SK-N-SH (cell line): ENCODE results near the gene ARMC9. TPM values are rescaled to one million over a fixed set of nuclear protein-coding genes. Genes with fewer than 3 reads are reported as not detected.

Experiments
- CTCF ChIA-PET: fragments of 300-600, 350-600 bp; formaldehyde crosslinking; extraction: SDS; loops from one replicate; lab custom pipeline; 2021; lab: Yijun Ruan, JAX
- POLR2A ChIA-PET: fragments of 350-600 bp; sonication (Branson Sonifier 250); formaldehyde crosslinking; extraction: SDS; loops from one replicate; lab custom pipeline; 2020; ENCODE audit warnings: antibody characterized with exemption, inconsistent platforms; lab: Yijun Ruan, JAX
- DNase-seq: peaks from one replicate; pipeline ENCODE4 v3.0.0; 2012
- H2AFZ ChIP-seq: fragments of 200-600 bp; sonication (generic); 2 replicates; pipeline ENCODE4 v1.8.1; 2016; ENCODE audit warnings: antibody characterized with exemption, mild to moderate bottlenecking, low read depth
- H3F3A ChIP-seq: fragments of 200-600 bp; sonication (generic); replicated peaks from 2 replicates; pipeline ENCODE3; 2016; ENCODE audit warnings: antibody characterized with exemption, mild to moderate bottlenecking; ENCODE audit not compliant: insufficient read depth
- H3K27ac ChIP-seq, 2 experiments: fragments of 200-500 bp in 1 of 2; fragments of 200-600 bp in 1 of 2; sonication (Bioruptor generic) in 1 of 2; sonication (generic), shearing (Covaris generic) in 1 of 2; 2 replicates each; pipeline versions ENCODE4 v1.5.1 to v1.6.1; 2014 to 2016; ENCODE audit warnings: low read depth in 2 of 2, inconsistent platforms in 1 of 2, low read length in 1 of 2, mild to moderate bottlenecking in 1 of 2, mixed read lengths in 1 of 2
- H3K27me3 ChIP-seq: fragments of 200-600 bp; sonication (generic), shearing (Covaris generic); 2 replicates; pipeline ENCODE4 v1.6.1; 2016; ENCODE audit warnings: mixed run types; ENCODE audit not compliant: insufficient read depth
- H3K36me3 ChIP-seq, 2 experiments: fragments of 200-500 bp in 1 of 2; fragments of 200-600 bp in 1 of 2; sonication (Bioruptor generic) in 1 of 2; sonication (generic) in 1 of 2; replicated peaks in 1 of 2; 2 replicates each; pipeline versions ENCODE3 to v1.5.1; 2014 to 2016; ENCODE audit warnings: low read length in 1 of 2, mild to moderate bottlenecking in 1 of 2; ENCODE audit not compliant: insufficient read depth in 2 of 2, control insufficient read depth in 1 of 2
- H3K4me1 ChIP-seq, 2 experiments: fragments of 200-500 bp in 1 of 2; fragments of 200-600 bp in 1 of 2; sonication (Bioruptor generic) in 1 of 2; sonication (generic), shearing (Covaris generic) in 1 of 2; 2 replicates each; pipeline versions ENCODE4 v1.5.1 to v1.6.1; 2014 to 2016; ENCODE audit warnings: low read depth in 1 of 2, low read length in 1 of 2, mixed run types in 1 of 2; ENCODE audit not compliant: insufficient read depth in 2 of 2, control insufficient read depth in 1 of 2
- H3K4me2 ChIP-seq: fragments of 200-600 bp; sonication (generic), shearing (Covaris generic); 2 replicates; pipeline ENCODE4 v1.6.1; 2017; ENCODE audit warnings: mixed run types
- H3K4me3 ChIP-seq, 2 experiments: fragments of 200-500 bp in 1 of 2; fragments of 200-600 bp in 1 of 2; sonication (Bioruptor generic) in 1 of 2; sonication (generic), shearing (Covaris generic) in 1 of 2; 2 replicates each; pipeline versions ENCODE4 v1.5.1 to v1.8.1; 2014 to 2016; ENCODE audit warnings: low read depth in 2 of 2, inconsistent platforms in 1 of 2, low read length in 1 of 2, mild to moderate bottlenecking in 1 of 2, mixed read lengths in 1 of 2, moderate library complexity in 1 of 2
- H3K79me2 ChIP-seq: fragments of 200-600 bp; sonication (generic); 2 replicates; pipeline ENCODE4 v1.8.1; 2017; ENCODE audit warnings: mild to moderate bottlenecking; ENCODE audit not compliant: insufficient read depth
- H3K9ac ChIP-seq: fragments of 200-600 bp; sonication (generic); 2 replicates; pipeline ENCODE4 v1.6.1; 2017; ENCODE audit warnings: mixed run types
- H3K9me2 ChIP-seq: fragments of 200-600 bp; sonication (generic); 2 replicates; pipeline ENCODE4 v1.6.1; 2017; ENCODE audit warnings: mixed run types
- H3K9me3 ChIP-seq: fragments of 200-600 bp; sonication (generic); 2 replicates; pipeline ENCODE4 v1.6.1; 2017; ENCODE audit warnings: mixed run types, mild to moderate bottlenecking, moderate library complexity
- H4K20me1 ChIP-seq: fragments of 200-600 bp; sonication (generic); 2 replicates; pipeline ENCODE4 v1.6.1; 2017; ENCODE audit warnings: mild to moderate bottlenecking, mixed run types; ENCODE audit not compliant: insufficient read depth
- CHD2 ChIP-seq: fragments of 150-350 bp; IDR thresholded peaks from 2 replicates; pipeline ENCODE4 v1.6.1; 2018; ENCODE audit warnings: low read length; ENCODE audit not compliant: partially characterized antibody
- ELF1 ChIP-seq: IDR thresholded peaks from 2 replicates; pipeline ENCODE4 v1.4.0; 2012
- EZH2phosphoT487 ChIP-seq: fragments of 200-600 bp; sonication (generic); IDR thresholded peaks from 2 replicates; pipeline ENCODE4 v1.6.1; 2017; ENCODE audit warnings: low read depth, mixed run types, mild to moderate bottlenecking, antibody characterized with exemption, moderate library complexity, borderline replicate concordance
- FOXJ3 ChIP-seq: sonication (generic); formaldehyde crosslinking; IDR thresholded peaks from 2 replicates; pipeline ENCODE4 v1.5.1; 2020; ENCODE audit warnings: mild to moderate bottlenecking, missing genetic modification reagents
- FOXM1 ChIP-seq: IDR thresholded peaks from 2 replicates; pipeline ENCODE4 v1.4.0; 2012; ENCODE audit warnings: low read depth, mild to moderate bottlenecking
- GABPA ChIP-seq: IDR thresholded peaks from 2 replicates; pipeline ENCODE4 v1.4.0; 2012; ENCODE audit warnings: low read depth, mild to moderate bottlenecking
- GATA2 ChIP-seq: sonication (generic); formaldehyde crosslinking; IDR thresholded peaks from 2 replicates; pipeline ENCODE4 v1.5.0; 2020; ENCODE audit warnings: mild to moderate bottlenecking, missing genetic modification reagents
- MAX ChIP-seq: IDR thresholded peaks from 2 replicates; pipeline ENCODE4 v1.4.0; 2012; ENCODE audit warnings: low read depth
- NFIC ChIP-seq: IDR thresholded peaks from 2 replicates; pipeline ENCODE4 v1.4.0; 2012; ENCODE audit warnings: borderline replicate concordance
- NRF1 ChIP-seq: IDR thresholded peaks from 2 replicates; pipeline ENCODE4 v1.6.1; 2012; ENCODE audit warnings: low read depth, mild to moderate bottlenecking, low read length
- REST ChIP-seq: IDR thresholded peaks from 2 replicates; pipeline ENCODE4 v1.6.1; 2012; ENCODE audit warnings: mild to moderate bottlenecking, low read depth, low read length, moderate library complexity
- RXRA ChIP-seq: IDR thresholded peaks from 2 replicates; pipeline ENCODE4 v1.4.0; 2012; ENCODE audit warnings: low read depth, mild to moderate bottlenecking, borderline replicate concordance
- SMC3 ChIP-seq: IDR thresholded peaks from 2 replicates; pipeline ENCODE4 v1.6.1; 2012; ENCODE audit warnings: low read depth, low read length, improper control_type of control experiment
- WGBS: methylation state at CpG from one replicate; pipeline ENCODE4 v1.1.6; 2017; ENCODE audit warnings: low lambda C conversion rate; 5-methylcytosine and 5-hydroxymethylcytosine counted together
- polyA plus RNA-seq, 3 experiments: library from polyadenylated mRNA; depleted of rRNA; stranded (reverse); fragments of >200 nt; gene quantifications; 2 replicates each; pipeline ENCODE4 v1.2.3, GENCODE V29; 2012
- TF ChIP-seq, protein P1 (sequence below): IDR thresholded peaks from 2 replicates; pipeline ENCODE4; 2012
- TF ChIP-seq, protein P2 (sequence below): IDR thresholded peaks from 2 replicates; pipeline ENCODE4 v1.4.0; 2012; ENCODE audit warnings: low read depth, borderline replicate concordance
- TF ChIP-seq, protein P3 (sequence below): fragments of 150-350 bp; IDR thresholded peaks from 2 replicates; pipeline ENCODE4 v1.6.1; 2016; ENCODE audit warnings: mild to moderate bottlenecking, low read depth, low read length

Gene ARMC9
- polyA plus RNA-seq, 1 of the 3 experiments (the other 2 are of a cell fraction), result 25.3 TPM

- no peak for TF ChIP-seq FOXJ3
- TF ChIP-seq ELF1, result no peak
- TF ChIP-seq MAX, result no peak
- TF ChIP-seq FOXM1, result no peak
- TF ChIP-seq, protein P1, sequence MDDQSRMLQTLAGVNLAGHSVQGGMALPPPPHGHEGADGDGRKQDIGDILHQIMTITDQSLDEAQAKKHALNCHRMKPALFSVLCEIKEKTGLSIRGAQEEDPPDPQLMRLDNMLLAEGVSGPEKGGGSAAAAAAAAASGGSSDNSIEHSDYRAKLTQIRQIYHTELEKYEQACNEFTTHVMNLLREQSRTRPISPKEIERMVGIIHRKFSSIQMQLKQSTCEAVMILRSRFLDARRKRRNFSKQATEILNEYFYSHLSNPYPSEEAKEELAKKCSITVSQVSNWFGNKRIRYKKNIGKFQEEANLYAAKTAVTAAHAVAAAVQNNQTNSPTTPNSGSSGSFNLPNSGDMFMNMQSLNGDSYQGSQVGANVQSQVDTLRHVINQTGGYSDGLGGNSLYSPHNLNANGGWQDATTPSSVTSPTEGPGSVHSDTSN, result no peak
These were observed 135.9 kb downstream of the ARMC9 start (continued) for GRCh38 chr2:231334179-231334930.

- H3K79me2 ChIP-seq, result no peaks in the 10 kb centered on the region
- H3K4me3 ChIP-seq, result no peak overlapping the region
- no peaks in the 10 kb centered on the region for H3K9me2 ChIP-seq
- 97% methylated on average over 5 of the region's 5 CpGs for WGBS
- no peak overlapping the region for H2AFZ ChIP-seq
- ChIA-PET POLR2A (no interaction called here), CTCF (interaction anchor here (1.2 to 1.8 kb wide), 4 partner anchors 38 to 117 kb away, joined by 3 to 7 read pairs (median 5); no protein-coding TSS in a partner anchor)
- H3K9me3 ChIP-seq, result no peaks in the 10 kb centered on the region
- H3K4me1 ChIP-seq, result no peaks in the 10 kb centered on the region
- TF ChIP-seq EZH2phosphoT487, result no peak
- H3K4me2 ChIP-seq, result no peak overlapping the region
- H3K36me3 ChIP-seq, result peaks cover 3 to 24% of the 10 kb centered on the region in 2 experiments
- no peaks in the 10 kb centered on the region for H3F3A ChIP-seq
- H3K27me3 ChIP-seq, result no peaks in the 10 kb centered on the region
- H3K27ac ChIP-seq, result no peak overlapping the region
- DNase-seq, result no peak
- no peak overlapping the region for H3K9ac ChIP-seq
- H4K20me1 ChIP-seq, result no peaks in the 10 kb centered on the region
These were observed 136.6 kb downstream of the ARMC9 start for GRCh38 chr2:231334981-231335380.

- no peaks in the 10 kb centered on the region for H3K9me3 ChIP-seq
- H3K36me3 ChIP-seq, result peaks cover 3 to 24% of the 10 kb centered on the region in 2 experiments
- ChIA-PET CTCF (interaction anchor here (0.7 to 1.8 kb wide), 5 partner anchors 39 to 109 kb away, joined by 3 to 7 read pairs (median 5); no protein-coding TSS in a partner anchor), POLR2A (interaction anchor here (0.6 to 0.9 kb wide), 2 partner anchors 10 to 39 kb away, joined by 3 read pairs; no protein-coding TSS in a partner anchor)
- no peaks in the 10 kb centered on the region for H3K79me2 ChIP-seq
- H3K27ac ChIP-seq, result no peak overlapping the region
- H3K4me1 ChIP-seq, result no peaks in the 10 kb centered on the region
- no peaks in the 10 kb centered on the region for H3K9me2 ChIP-seq
- H4K20me1 ChIP-seq, result no peaks in the 10 kb centered on the region
- H3K9ac ChIP-seq, result no peak overlapping the region
- H3F3A ChIP-seq, result no peaks in the 10 kb centered on the region
- H3K4me2 ChIP-seq, result no peak overlapping the region
- no peak for TF ChIP-seq SMC3
- TF ChIP-seq NRF1, result no peak
- no peak for TF ChIP-seq GABPA
- TF ChIP-seq, protein P2, sequence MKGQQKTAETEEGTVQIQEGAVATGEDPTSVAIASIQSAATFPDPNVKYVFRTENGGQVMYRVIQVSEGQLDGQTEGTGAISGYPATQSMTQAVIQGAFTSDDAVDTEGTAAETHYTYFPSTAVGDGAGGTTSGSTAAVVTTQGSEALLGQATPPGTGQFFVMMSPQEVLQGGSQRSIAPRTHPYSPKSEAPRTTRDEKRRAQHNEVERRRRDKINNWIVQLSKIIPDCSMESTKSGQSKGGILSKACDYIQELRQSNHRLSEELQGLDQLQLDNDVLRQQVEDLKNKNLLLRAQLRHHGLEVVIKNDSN, result no peak
- TF ChIP-seq GATA2 (CRISPR knock-in tag), result no peak
- TF ChIP-seq, protein P1, result no peak
- TF ChIP-seq REST, result no peak
- TF ChIP-seq NFIC, result no peak
- no peak for TF ChIP-seq FOXM1
- no peak for TF ChIP-seq CHD2
- no peak for TF ChIP-seq RXRA
- TF ChIP-seq, protein P3, sequence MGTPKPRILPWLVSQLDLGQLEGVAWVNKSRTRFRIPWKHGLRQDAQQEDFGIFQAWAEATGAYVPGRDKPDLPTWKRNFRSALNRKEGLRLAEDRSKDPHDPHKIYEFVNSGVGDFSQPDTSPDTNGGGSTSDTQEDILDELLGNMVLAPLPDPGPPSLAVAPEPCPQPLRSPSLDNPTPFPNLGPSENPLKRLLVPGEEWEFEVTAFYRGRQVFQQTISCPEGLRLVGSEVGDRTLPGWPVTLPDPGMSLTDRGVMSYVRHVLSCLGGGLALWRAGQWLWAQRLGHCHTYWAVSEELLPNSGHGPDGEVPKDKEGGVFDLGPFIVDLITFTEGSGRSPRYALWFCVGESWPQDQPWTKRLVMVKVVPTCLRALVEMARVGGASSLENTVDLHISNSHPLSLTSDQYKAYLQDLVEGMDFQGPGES, result no peak
- TF ChIP-seq FOXJ3, result no peak
- TF ChIP-seq ELF1, result no peak
- no peak overlapping the region for H3K4me3 ChIP-seq
- H3K27me3 ChIP-seq, result no peaks in the 10 kb centered on the region
- 89% methylated on average over 13 of the region's 13 CpGs for WGBS
- H2AFZ ChIP-seq, result no peak overlapping the region
- no peak for DNase-seq
These were observed 137.2 kb downstream of the ARMC9 start for GRCh38 chr2:231335591-231335990.
